Hepatocyte (in vitro differentiated cells): ENCODE measurements around the gene PAIP2B.

Experiments
- EZH2 ChIP-seq: fragments of 200-600 bp; sonication (generic); IDR thresholded peaks from 2 replicates; pipeline ENCODE4 v1.6.1; 2016; ENCODE audit warnings: antibody characterized with exemption, mild to moderate bottlenecking, borderline replicate concordance
- EZH2phosphoT487 ChIP-seq: fragments of 200-600 bp; sonication (generic); IDR thresholded peaks from one replicate; pipeline ENCODE4 v1.6.1; 2018; ENCODE audit warnings: antibody characterized with exemption, mild to moderate bottlenecking, low read depth, moderate library complexity; ENCODE audit not compliant: unreplicated experiment, severe bottlenecking
- TF ChIP-seq, protein P1 (sequence below): fragments of 200-600 bp; sonication (generic); IDR thresholded peaks from 2 replicates; pipeline ENCODE4 v1.5.1; 2016; ENCODE audit warnings: antibody characterized with exemption, mild to moderate bottlenecking; ENCODE audit not compliant: poor library complexity

DNA sequence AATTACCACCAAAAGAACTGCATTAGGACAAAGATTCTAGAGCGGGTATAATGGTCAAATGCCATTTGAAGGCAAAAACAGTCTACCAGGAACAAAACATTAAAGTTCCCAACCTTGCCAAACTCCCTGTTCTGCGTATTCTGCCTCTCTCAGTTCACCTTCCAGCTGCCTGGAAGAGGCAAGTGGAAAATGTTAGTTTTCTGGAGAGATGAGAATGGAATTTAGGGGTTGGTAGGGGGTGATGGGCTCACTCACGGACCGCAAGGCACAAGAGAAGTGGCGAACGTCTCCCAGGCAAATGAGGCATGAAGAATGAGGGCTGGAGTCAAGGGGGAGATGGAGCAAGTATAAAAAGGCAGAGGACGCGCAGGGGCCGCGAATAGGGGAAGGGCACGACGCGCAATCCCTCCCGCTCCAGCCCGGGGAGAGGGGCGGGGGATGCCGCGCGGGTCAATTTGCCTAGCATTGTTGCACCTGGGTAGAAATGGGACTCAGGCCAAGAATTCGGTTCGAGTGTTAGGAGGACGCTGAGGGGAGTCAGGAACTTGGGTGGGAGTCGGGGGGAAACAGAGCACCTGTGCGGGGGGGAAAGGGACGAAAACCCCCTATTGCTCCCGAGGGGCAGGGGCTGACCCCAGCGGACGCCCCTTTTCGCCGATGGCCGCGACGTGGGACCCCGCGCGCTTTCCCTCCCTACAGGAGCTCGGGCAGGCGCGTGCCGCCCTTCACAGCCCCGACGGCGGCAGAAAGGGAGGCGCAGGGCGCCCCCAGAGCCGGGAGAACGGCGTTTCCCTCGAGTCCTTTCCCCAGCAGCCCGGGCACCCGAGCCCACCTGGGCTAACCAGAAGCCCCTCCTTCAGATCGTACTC, 573 bp downstream of the PAIP2B start:
- TF ChIP-seq, protein P1, sequence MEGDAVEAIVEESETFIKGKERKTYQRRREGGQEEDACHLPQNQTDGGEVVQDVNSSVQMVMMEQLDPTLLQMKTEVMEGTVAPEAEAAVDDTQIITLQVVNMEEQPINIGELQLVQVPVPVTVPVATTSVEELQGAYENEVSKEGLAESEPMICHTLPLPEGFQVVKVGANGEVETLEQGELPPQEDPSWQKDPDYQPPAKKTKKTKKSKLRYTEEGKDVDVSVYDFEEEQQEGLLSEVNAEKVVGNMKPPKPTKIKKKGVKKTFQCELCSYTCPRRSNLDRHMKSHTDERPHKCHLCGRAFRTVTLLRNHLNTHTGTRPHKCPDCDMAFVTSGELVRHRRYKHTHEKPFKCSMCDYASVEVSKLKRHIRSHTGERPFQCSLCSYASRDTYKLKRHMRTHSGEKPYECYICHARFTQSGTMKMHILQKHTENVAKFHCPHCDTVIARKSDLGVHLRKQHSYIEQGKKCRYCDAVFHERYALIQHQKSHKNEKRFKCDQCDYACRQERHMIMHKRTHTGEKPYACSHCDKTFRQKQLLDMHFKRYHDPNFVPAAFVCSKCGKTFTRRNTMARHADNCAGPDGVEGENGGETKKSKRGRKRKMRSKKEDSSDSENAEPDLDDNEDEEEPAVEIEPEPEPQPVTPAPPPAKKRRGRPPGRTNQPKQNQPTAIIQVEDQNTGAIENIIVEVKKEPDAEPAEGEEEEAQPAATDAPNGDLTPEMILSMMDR: peak; percentile 15
- TF ChIP-seq EZH2phosphoT487 (no peak), EZH2 (no peak)
